Activated CD4-positive, alpha-beta T cell treated with anti-CD3 and anti-CD28 coated beads for 24 hours (primary cell): ENCODE measurements around the gene PRR36.
"Not testable (repeated sequence)": the region's sequence is repeated elsewhere in the genome, so short reads cannot be mapped to it uniquely, and the experiment has no call there.

Experiments used
- DNase-seq, 2 donors: peaks; one replicate each; pipeline ENCODE4 v3.0.0-alpha.2; 2020; ENCODE audit warnings: low read depth in 2 of 2

Gene PRR36

DNA sequence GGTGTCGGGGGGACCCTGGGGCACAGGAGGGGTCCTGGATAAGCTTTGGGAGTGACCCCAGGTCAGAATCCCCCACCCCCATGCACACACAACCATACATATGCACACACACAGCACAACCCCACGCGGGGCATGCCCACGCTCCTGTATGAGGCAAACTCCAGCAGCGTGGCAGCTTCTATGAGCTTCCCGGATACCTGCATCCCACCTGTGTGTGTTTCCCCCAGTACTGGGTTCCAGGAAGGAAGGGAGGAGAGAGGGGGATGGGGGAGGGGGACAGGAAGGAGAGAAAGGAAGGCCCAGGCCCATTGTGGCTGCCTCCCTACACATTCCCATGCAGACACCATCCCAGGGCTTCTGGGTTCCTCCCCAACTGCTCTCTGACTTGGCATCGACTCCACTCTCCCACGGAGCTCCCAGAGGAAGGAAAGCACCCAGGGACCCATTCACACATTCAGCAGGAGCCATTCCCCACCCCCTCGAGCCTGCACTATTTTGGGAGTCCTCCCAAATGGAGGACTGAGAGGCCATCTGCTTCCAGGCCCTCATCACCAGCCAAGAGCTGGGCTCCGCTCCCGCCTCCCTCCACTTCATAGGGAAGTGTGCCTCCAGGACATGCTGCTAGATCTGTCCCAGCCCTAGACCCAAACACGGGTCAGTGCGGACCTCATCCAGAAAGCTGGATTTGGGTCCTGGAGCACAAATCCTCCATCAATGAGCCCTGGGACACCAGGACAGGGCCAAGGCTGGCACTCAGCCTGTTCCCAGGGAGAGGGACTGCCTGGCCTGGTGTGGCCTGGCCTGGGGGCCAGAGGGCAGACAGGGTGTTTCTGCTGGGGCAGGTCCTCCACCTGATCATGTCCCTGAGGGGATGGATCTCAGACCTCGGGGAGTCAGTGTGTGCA lies 13.2 kb downstream of the PRR36 start:
- DNase-seq, result no peak

- DNase-seq, result no peak
Measured at GRCh38 chr19:7859831-7860713, 14.1 kb downstream of the PRR36 start.

GRCh38 chr19:7859087-7859486 lies 15.1 kb downstream of the PRR36 start:
- DNase-seq, result not testable (repeated sequence)

DNA sequence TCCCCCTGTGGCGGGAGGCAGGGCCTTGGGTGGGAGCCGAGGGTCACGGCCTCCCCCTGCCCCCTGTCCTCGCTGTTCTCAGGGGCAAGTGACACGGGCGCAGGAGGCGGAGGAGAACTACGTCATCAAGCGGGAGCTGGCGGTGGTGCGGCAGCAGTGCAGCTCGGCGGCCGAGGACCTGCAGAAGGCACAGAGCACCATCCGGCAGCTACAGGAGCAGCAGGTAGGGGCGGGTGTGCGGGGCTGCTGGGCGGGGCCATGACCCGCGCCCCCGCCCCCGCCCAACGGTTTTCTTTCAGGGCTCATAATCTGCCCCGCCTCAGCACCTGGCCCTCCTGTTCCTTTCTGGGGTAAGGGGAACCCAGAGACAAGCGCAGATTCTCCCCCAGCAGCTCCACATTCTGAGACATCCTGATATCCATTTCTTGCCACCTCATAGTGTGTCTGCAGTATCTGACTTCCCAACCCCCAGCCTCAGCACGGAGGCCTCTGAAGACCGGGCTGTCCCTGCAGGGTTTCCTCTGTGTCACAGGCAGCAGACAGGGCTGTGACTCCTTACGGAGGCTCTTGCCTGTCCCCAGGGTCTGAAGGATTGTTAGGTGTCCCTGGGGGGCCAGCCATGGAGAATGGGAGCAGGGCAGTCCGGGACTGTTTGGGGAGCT lies 15.9 kb downstream of the PRR36 start:
- DNase-seq, result no peak

GRCh38 chr19:7857727-7858108 lies 16.5 kb downstream of the PRR36 start:
- no peak for DNase-seq

- DNase-seq, result no peak
Measured at GRCh38 chr19:7856679-7857663, 17.2 kb downstream of the PRR36 start.

- DNase-seq, result no peak
Measured at GRCh38 chr19:7856109-7856591, 18.0 kb downstream of the PRR36 start.

GRCh38 chr19:7855426-7856108 lies 18.6 kb downstream of the PRR36 start:
- no peak for DNase-seq

- DNase-seq, result no peak
Measured at GRCh38 chr19:7853770-7854128, 20.4 kb downstream of the PRR36 start.

DNA sequence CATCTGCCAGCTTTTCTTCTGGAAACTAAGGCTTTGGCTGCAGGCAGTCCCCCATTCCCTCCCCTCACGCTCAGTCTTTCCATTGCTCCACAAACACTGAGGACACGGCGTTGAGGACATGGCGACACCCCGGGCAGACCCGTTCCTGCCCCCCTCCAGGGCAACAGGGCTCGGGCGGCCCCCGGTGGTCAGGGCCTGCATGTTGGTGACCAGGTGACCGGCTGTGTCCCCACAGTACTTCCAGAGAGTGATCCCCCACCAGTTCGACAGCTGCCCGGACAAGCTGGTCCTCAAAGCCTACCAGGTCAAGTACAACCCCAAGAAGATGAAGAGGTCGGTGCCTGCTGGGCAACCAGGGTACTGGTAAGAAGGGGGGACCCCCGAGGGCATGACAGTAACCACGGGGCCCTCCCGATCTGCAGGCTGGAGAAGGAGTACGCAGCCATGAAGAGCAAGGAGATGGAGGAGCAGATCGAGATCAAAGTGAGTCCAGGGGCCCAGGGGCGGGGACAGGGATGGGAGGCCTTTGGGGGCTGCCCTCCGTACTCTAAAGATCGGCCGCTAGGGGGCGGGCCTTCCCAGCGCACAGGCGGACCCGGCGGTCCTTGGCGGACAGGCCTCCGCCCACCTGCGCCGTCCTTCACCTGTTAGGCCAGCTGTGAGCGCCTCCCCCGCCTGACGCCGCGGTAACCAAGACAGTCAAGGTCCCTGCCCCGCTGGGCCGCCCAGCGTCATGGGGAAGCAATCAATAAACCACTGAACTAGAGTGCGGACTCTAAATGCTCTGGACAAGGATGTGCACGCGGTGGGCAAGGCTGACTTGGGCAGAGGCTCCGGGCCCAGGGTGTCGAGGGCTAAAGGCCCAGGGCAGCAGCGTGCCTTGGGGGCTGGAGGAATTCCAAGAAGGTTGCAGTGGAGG lies 21.1 kb downstream of the PRR36 start:
- DNase-seq, result peak; percentile 51 to 65

DNA sequence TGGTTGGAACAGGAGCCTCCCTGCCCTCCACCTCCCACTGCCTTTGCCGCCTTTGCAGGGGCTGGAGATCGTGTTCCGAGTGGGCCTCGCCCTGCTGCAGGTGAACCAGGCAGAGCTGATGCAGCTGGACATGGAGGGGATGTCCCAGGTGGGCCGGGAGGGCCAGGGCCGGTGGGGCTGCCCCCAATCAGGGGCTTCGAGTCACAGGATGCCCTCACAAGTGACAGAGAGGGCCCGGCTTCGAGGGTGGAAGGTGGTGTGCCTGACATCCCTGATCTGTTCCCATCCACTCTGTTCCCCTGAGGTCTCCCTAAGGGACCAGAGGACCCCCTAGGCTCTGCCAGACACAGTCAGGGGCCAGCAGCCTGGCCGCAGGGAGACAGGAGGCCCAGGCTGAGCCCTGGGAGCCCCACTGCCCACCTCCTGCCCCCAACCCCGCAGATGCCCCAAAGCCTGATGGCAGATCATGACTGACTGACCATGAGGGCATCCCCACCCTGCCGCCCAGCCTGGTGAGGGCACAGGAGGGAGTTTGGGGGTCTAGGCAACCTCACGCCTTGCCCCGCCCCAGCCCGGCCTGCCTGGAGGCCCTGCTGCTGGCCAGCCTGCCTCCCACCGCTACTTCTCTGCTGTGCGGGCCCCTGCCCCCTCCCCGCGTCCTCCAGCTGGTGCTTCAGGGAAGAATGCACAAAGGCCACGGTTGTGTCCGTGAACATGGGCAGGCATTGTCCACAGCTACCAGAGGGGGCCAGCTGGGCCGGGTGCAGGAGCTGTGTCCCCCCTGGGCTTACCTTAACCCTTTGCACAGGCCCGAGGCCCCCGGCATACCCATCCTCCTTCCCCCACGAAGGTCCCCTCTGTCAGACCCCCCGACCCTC lies 22.3 kb downstream of the PRR36 start:
- DNase-seq, result no peak

DNA sequence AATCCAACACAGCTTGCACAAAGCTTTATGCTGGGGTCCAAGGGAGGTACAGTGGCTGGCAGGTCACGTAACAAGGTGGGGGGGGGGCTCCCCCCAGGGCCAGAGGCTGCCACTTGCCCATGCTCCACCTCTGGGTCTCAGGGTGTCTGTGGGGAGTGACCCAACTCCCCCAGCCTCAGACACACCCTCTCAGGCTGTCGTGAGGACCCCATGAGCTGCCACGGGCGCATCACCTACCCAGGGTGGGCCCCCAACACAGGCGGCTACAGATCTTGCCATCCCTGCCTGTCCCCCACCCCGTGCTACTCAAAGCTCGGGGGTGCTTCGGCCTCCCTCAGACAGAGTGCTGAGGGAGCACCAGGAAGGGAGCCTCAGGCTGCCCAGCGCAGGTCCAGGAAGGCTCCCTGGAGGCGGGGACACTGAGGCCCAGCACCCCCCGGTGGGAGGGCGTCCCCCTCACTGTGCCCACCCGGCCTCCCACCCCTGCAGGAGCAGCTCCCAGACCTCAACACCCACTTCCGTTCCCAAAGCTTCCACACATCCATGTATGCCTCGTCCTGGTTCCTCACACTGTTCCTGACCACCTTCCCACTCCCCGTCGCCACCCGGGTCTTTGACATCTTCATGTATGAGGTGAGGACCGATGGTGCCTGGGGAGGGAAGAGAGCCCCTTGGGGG lies 23.1 kb downstream of the PRR36 start:
- DNase-seq, result no peak

DNA sequence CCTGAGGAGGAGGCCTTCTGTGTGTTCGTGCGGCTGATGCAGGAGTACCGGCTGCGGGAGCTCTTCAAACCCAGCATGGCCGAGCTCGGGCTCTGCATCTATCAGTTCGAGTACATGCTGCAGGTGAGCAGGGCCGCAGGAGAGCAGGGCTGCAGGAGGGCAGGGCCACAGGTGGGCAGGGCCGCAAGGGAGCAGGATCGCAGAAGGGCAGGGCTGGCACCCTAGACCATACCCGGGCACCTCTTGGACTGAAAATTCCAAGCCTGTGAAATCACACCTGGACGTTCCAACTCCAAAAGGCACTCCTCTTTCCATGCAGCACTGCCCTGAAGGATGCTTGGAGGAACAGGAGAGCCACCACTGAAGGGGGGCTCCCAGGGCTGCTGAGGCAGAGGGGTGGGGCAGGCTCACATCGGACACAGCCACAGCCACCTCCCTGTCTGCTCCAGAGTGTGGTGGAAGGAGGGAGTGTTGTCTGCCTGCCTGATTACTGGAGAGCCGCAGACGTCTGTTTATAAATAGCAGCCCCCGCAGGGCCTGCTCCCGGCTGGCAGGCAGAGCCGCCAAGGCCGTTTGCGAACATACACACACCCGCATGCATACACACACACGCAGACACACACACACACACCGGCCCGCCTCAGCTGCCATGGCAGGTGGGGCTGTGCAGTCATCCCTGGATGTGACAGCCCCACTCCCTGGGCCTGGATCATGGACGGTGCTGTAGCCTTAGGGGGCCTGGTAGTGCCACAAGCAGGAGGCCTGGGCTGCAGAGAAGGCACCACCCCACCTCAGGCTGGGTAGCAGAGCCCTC lies 24.0 kb downstream of the PRR36 start:
- no peak for DNase-seq

- no peak for DNase-seq
Measured at GRCh38 chr19:7849631-7849999, 24.6 kb downstream of the PRR36 start.

GRCh38 chr19:7848779-7849457 lies 25.3 kb downstream of the PRR36 start:
- no peak for DNase-seq

- DNase-seq, result no peak
Measured at GRCh38 chr19:7847664-7848063, 26.5 kb downstream of the PRR36 start.
